GM19328 (cell line): ENCODE measurements around the gene CCDC106.

Source experiments
- ATAC-seq: cut with Tn5 transposase; IDR thresholded peaks from one replicate; pipeline ENCODE4 v1.9.1; 2021; ENCODE audit warnings: mild to moderate bottlenecking, moderate library complexity; ENCODE audit not compliant: unreplicated experiment

CCDC106 gene

DNA sequence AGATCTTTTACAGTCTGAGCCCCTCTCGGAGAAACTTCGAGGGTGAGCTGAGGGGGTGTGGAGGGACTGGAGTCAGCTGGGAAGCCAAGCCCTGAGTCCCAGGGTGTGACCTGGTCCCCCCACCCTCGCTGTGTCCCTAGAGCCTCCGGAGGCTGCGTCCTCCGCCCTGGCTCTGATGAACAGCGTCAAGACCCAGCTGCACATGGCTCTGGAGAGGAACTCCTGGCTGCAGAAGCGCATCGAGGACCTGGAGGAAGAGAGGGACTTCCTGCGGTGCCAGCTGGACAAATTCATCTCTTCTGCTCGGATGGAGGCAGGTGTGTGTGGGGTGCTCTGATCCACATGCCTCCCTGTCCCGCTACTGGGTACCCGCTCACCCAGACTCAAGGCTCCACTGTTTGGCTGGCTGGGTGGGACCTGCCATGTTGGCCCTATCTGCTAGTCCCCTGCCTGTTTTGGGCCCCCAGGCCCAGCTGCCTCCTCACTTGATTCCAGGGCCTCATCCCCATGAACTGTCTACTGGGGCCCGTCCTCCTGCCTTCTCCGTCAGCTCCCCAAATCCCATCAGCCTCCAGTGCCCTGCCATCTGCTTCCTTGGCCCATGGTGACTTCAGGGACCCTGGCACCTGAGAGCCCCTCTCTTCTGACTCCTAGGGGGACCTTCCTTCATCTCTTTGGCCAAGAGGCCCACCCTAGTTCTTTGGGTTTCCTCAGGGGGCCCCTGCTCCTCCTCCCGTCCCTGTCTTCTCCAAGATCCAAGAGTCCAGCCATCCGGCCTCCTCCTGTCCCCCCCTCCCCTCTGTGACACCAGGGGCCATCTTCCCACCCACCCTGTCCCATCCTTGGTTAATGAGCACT lies 1.5 kb downstream of the CCDC106 start:
- no peak for ATAC-seq

DNA sequence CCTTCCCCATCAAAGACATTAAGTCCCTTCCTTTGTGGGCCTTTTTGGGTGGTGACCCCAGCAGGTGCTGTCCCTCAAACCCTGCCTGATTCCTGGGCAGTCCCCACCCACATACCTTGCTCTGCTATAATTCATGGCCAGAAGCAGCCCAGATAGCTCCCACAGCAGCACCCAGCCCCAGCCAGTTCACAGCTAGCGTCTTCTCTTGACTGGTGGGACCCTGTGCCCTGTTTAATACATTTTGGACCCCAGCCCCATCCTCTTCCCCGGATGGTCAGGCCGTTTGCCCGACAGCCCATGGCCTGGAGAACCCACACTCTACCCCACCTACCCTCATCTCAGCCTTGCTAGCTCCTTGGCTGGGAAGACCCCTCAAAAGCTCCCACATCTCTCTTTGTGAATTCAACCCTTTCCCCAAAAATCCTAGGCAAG lies 2.1 kb downstream of the CCDC106 start:
- no peak for ATAC-seq

DNA sequence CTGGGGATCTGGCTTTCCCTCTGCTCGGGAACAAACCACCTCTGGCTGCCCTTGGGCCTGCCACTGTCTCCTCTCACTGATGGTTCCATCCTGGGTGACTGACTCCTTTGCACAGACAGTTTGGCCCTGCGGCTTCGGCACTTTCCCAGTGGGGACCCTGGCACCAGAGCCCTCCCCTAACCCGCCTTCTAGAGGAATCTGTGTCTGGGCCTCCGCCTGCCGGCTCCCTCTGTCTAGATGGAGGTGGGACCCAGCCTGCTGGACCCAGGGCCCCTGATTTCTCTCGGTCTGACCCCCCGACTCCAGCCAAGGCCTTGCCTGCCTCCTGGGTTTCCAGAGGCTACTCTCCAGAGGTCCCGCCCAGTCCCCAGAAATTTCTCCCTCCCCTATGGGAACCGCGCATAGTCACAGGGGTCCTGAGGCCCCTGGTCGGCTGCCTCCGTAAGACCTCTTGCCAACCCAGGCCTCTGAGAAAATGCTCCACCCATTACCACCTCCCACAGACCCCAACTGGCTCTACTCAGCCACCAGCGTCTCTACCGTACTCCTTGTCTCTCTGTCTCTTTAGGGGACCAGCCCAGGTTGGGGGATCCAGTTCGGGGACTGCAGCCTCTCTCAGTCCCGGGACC lies 2.7 kb downstream of the CCDC106 start:
- ATAC-seq = no peak

DNA sequence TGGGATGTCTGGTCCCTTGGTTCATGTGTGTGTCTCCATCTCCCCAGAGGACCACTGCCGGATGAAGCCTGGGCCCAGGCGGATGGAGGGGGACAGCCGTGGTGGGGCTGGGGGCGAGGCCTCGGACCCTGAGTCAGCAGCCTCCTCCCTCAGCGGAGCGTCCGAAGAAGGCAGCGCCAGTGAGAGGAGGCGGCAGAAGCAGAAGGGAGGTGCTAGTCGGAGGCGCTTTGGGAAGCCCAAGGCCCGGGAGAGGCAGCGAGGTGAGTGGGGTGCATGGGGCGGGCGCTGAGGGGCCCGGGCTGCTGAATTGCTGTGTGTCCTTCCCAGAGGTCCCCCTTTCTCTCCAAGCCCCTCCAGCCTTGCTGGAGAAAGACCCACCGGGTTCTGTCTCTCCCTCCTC lies 3.2 kb downstream of the CCDC106 start:
- ATAC-seq = no peak

DNA sequence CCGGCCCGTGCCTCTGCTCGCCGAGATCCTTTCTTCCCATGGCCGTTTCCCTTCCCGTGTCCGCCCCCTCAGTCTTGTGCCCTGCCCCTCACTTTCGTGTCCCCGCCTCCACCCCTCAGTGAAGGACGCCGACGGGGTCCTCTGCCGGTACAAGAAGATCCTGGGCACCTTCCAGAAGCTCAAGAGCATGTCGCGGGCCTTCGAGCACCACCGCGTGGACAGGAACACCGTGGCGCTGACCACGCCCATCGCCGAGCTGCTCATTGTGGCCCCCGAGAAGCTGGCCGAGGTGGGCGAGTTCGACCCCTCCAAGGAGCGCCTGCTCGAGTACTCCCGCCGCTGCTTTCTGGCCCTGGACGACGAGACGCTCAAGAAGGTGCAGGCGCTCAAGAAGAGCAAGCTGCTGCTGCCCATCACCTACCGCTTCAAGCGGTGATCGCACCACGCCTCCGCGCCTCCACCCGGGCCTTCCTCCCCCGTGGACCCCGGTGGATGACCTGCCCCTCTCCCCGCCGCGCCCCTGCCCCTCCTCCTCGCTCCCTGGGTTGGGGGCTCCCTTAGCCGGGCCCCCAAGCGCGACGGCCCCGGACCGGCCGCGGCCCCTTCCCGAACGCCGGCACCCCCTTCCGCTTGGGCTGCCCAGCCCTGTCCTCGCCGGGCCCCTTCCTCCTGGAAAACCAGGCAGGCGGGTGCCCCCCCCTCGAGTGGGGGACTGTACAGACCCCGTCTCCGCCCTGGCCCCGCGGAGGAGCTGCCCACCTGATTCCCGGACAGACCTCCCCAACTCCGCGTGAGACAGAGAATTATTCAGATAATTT lies 4.5 kb downstream of the CCDC106 start:
- no peak for ATAC-seq

DNA sequence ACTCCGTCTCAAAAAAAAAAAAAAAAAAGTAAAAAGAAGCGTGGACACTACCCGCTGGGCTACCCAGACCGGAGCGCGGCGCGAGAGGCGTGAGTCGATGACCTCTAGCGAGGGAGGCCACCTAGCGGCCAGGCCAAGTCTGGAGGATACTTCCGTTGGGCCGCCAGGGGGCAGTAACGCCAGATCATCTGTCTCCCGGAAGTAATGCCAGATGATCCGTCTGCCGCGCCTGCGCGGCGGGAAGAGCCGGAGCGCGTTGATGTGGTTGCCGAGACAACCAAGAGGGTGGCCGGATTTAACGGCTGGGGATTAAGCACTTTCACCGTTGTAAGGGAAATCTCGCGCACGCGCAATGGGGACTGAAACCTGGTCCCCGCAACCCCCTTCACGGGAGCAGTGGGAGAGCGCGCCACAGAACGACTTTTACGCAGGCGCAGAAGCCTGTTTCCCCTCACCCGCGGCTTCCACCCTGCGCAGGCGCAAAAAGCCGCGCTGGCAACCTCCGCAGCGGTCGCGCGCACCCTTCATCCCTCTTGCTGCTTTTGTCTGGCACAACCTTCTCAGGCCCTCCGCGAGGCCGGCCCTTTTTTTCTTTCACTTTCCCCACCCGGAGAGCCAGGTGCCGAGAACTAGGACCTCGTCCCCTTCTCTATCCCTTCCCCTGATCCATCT lies 5.8 kb downstream of the CCDC106 start:
- ATAC-seq = peak; percentile 36

DNA sequence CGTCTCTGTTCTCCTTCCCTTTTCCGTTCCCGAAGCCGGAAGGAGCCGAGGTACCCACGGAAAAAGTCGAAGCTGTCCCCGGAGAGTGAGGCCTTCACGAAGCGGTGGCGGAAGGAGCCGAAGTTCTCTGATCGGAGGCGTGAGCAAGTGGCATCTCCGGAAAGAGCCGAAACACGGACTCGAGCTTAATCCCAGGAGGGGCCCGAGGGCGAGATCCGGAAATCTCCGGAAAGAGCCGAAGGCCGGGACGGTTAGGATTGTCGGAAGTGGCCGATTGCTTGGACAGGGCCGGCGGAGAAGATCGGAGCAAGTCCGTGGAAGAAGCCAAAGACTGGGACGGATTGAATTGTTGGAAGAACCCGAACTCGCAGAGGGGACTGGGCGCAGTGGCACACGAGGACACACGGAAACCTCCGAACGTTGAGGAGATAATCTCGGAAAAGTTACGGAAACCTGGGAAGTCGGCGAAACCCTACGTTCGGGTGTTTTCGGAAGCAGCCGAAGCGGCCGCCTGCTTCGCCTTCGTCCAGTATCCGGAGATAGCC lies 6.4 kb downstream of the CCDC106 start:
- ATAC-seq = peak; percentile 44

DNA sequence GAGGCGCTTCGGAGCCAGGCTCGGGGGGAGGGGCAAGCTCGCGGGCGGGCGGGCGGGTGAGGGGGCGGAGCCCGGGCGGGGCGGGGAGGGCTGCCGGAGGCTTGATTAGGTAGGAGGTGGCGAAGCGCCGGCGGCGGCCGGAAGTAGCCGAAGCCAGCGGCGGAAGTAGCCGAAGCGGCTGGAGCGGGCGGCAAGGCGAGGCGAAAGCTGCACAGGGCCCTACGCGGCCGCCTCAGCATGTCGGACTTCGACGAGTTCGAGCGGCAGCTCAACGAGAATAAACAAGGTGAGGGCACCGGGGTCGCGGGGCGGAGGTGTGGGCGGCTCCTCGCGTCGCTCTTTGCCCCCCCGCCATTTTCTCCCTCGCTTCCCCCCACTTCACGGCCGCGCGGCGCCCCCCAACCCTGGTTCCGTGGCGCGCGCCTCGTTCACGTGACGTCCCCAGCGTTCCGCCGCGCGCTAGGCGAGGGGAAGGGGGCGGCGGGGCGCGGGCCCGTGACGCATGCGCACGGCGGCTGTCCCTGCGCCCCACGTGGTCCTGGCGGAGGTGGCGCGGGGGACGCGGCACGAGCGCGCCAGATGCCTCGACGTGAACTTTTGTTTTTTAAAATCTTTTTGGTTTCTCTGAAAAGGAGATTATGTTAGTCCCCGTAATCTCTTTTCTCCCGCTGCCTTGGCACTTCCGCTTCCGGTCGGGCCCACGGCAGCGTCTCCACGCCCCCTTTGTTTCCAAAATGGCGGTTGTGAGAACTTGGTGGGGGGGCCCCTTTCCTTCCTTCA lies 7.0 kb downstream of the CCDC106 start, which contains the start of gene U2AF2:
Gene U2AF2 (plus strand): TSS at position 168 of the 780 bp plus-strand sequence. CDS start 70 bp downstream, at position 238.
- peak; percentile 40 for ATAC-seq

DNA sequence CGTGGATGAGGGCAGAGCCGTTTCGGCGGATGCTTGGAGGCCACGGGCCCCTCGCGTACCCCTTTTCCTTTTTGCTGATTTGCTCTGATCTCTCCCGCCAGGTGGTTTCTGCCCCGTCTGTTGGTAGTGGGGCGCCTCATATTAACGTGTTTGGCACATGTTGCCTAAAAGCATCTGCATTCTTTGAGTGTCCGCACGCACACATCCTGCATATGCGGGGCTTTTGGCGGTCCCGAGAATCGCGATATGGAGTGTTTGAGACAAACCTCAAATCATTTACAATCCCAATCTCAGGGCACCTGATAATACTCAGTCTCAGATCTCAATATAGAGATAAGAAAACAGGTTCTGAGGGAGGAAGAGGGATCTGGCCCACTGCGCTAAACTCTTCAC lies 7.6 kb downstream of the CCDC106 start:
- ATAC-seq = no peak

DNA sequence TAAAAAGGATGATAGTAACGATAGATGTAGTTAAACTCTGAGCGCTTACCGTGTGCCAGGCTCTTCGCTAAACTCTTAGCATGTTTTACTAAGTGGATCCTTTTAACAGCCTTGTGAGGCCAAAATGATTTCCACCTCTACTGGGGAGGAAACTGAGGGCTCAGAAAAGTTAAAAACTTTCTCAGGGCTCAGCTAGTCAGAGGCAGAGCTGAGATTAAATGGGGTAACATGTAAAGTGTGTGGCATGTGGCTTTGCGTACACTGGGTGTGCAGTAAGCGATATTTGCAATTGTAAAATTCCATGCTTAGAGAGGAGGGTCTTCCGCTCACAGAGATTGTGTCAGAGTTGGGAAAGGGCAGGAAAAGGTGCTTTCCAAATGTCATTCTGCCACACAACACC lies 8.5 kb downstream of the CCDC106 start:
- no peak for ATAC-seq

DNA sequence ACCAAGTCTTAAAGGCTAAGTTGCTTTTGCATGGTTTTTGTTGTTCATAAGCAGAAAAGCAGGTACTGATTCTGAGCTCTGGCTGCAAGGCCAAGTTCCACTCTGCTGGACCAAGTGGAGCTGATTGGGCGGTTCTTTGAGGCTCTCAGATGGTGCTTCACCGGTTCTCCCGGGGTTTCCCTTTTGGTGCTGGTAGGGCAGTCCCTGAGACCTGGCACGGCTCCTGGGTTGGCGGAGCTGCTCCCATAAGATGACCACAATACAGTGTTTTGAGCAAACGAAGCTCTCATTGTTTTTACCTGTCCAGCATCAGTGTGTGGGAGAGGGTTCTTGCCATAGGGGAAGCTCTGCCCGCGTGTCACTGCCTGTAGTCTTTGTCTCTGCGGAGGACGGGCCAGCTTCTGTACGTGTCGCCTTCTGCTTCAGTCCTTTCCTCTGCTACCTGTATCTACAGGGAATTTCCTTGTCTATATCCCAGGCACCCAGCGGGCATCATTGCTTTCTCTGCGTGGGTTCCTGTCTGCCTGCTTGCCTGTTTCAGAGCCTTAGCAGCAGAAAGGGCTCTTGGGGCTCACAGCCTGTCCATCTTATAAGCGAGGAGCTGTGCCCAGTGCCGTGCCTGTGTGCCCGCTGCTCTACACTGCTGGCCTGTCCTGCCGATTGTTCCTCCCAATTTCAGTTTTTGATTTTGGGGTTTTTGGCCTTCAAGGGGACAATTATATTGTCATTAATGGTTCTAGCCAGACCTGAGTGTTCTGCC lies 9.2 kb downstream of the CCDC106 start:
- no peak for ATAC-seq

DNA sequence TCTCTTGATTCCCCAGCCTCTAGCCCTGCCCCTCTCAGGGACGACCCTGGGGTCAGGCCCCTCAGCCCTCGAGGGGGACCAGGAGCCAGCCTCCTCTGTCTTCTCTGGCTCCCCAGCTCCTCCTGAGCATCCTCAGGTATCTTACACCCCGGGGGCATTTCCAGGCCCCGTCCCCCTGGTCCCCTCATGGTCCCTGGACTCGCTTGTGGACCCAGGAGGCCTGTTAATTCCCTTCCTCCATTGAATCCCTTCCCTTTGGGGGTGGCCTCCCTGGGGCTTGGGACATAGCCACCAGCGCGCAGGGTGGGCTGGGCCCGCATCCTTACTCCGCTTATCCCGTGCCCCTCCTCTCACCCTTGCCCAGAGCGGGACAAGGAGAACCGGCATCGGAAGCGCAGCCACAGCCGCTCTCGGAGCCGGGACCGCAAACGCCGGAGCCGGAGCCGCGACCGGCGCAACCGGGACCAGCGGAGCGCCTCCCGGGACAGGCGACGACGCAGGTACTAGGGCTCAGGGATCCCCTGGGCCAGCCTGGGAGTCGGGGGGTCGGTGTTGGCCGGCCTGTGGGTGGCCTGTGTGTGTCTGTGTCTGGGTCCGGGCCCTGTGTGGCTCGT lies 10.9 kb downstream of the CCDC106 start:
- no peak for ATAC-seq

DNA sequence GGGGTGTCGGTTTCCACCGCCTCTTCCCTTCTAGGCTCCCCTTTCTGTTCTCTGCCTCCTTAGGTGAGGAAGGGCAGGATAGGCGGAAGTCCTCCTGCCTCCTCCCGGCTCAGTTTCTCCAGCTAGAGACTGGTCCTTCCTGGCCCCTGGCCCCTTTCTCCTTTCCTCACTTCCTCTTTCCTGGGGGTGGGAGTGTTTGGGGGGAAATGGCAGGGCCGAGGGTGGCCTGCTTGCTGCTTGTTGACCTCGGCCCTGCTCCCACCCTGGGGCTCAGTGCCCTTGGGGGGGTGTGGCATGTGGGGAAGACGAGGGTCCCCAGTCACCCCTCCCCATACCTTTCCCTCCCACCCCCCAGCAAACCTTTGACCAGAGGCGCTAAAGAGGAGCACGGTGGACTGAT lies 11.8 kb downstream of the CCDC106 start:
- ATAC-seq = no peak

DNA sequence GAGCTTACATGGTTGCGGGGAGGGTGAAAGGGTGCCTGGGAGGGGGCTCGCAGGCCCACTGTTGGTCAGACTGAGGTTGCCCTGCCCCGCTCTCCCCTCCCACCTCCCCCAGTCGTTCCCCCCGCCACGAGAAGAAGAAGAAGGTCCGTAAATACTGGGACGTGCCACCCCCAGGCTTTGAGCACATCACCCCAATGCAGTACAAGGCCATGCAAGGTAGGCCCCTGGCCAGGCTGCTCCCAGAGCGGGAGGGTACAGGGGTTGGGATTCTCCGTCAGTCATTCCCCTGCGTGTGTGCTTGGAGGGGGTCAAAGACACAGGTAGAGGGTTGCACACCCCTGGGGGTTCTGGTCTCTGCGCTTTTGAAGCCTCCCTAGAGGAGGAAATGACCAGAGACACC lies 12.4 kb downstream of the CCDC106 start:
- ATAC-seq = no peak

DNA sequence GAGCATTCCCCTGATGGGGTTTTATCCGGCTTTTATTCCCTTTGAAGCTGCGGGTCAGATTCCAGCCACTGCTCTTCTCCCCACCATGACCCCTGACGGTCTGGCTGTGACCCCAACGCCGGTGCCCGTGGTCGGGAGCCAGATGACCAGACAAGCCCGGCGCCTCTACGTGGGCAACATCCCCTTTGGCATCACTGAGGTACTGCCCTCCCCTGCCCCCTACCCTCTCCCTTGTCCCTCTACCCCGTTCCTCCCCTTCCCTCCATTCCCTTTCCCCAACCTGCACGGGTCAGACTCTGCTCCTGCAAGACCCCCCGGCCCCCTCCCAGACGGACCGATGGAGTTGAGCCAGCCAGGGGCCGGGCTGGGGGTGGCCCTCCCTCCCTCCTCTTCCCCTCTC lies 13.0 kb downstream of the CCDC106 start:
- no peak for ATAC-seq

DNA sequence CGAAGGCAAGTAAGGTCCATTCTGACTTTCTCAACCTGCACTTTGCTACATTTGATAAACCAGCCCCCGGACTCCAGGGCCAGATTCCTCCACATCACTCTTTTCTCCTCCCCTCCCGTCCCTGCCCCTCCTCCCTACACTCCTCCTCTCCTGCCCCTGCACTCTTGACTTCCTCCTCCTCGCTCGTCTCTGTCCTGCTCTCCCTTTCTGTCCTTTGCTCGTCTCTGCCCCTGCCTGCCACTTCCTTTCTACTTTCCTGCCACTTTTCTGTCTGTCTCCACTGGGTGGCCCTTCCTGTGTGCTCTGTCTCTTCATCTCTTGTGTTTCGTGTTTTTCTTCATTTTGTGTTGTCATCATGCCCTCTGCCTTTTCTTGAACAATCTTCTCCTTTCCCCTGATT lies 13.8 kb downstream of the CCDC106 start:
- no peak for ATAC-seq

DNA sequence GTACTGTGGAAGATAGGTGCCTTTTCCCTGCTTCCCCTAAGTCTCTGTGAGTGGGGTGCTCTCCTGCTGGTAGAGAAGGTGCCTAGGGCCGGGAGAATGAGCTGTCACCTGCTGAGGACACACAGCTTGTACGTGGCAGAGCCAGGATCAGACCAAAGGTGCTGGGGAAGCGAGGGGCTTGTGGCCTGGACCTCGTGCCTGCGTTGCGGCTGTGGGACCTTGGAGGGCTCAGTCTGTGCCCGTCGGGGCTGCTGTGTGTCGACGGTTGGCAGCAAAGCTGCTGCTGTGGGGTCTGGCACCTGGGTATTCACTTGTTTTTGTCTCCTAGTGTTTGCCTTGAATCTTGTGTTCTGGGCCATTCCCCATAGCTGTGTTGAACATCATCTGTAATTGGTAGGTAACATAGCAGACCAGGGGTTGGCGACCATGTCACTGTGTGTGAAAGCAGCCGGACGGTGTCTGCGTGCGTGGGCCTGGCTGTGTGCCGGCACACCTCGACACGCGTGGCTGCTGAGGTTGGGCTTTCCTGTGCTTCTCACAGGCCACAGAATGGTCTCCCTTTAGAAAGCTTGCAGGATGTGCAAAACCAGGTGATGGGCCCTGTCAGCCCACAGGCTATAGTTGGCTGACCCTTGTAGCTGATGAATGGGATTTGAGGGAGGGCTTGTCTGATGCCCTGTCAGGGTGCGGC lies 16.0 kb downstream of the CCDC106 start:
- no peak for ATAC-seq

DNA sequence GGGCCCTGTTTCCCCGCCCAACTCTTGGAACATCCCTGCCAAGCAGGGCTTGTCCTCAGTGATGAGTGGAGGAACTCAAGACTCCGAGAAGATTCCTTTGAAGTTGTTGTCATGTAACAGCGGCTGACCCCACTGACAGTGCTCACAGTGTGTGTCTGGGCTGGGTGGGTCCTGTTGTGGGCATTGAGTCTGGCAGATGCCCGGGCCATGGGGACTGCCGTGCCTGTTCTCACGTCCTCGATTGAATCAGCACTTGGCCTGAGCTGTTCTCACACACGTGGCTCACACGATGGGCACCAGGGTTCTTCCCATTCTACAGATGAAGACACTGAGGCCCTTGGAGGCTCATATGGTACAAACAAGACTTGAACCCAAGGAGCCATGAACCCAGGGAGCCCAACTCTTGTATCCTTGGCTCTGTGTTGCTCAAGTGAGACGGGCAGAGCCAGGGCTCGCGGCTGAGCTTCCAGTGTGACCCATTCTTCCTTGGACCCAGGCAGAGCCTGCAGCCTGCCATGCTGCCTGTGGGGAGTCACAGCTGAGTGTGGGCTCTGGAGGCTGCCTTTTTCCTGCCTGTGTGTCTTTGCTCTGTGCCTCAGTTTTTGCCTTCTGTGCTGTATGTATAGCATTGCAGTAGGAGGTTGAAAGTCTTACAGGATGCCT lies 18.5 kb downstream of the CCDC106 start:
- no peak for ATAC-seq
